HepG2 (cell line): ENCODE data around the gene RPH3AL. TPM values are rescaled to one million over a fixed set of nuclear protein-coding genes. Genes with fewer than 3 reads are reported as not detected.
A peak's percentile ranks its signal among the peaks of the same experiment; 100 is the strongest.

Experiments
- ATF4 ChIP-seq, 2 experiments: fragments of 450-650 bp in 1 of 2; sonication (generic) in 1 of 2; formaldehyde crosslinking; IDR thresholded peaks; 2 replicates each; pipeline versions ENCODE4 v1.5.0 to v1.8.0; 2020 to 2022; ENCODE audit warnings: mild to moderate bottlenecking in 1 of 2, missing genetic modification reagents in 1 of 2
- CBX2 ChIP-seq, 2 experiments: fragments of 200-600 bp in 1 of 2; sonication (generic); formaldehyde crosslinking in 1 of 2; IDR thresholded peaks; 2 replicates each; pipeline versions ENCODE4 v1.7.0 to v1.8.1; 2018 to 2022; ENCODE audit warnings: low read depth in 2 of 2, low read length in 1 of 2, mild to moderate bottlenecking in 1 of 2, missing genetic modification reagents in 1 of 2
- ELF1 ChIP-seq: sonication (generic); formaldehyde crosslinking; IDR thresholded peaks from 2 replicates; pipeline ENCODE4 v1.4.0; 2020; ENCODE audit warnings: missing genetic modification reagents
- GLI4 ChIP-seq: sonication (generic); formaldehyde crosslinking; IDR thresholded peaks from 2 replicates; pipeline ENCODE4 v1.5.1; 2020; ENCODE audit warnings: missing genetic modification reagents, mild to moderate bottlenecking, moderate library complexity, borderline replicate concordance
- HBP1 ChIP-seq: IDR thresholded peaks from 2 replicates; pipeline ENCODE4 v1.6.1; 2016; ENCODE audit warnings: low read depth, control low read depth
- NCOA2 ChIP-seq: sonication (generic); formaldehyde crosslinking; IDR thresholded peaks from 2 replicates; pipeline ENCODE4 v1.8.0; 2022; ENCODE audit warnings: inconsistent platforms
- TFAP4 ChIP-seq: sonication (generic); IDR thresholded peaks from 2 replicates; pipeline ENCODE4 v1.6.1; 2016; ENCODE audit warnings: low read depth, borderline replicate concordance
- ZBTB33 ChIP-seq: sonication (generic); formaldehyde crosslinking; IDR thresholded peaks from 2 replicates; pipeline ENCODE4 v1.4.0; 2020; ENCODE audit warnings: missing genetic modification reagents
- ZNF143 ChIP-seq: sonication (generic); formaldehyde crosslinking; IDR thresholded peaks from 2 replicates; pipeline ENCODE4 v1.4.0; 2020; ENCODE audit warnings: missing genetic modification reagents
- ZNF224 ChIP-seq: sonication (generic); formaldehyde crosslinking; IDR thresholded peaks from 2 replicates; pipeline ENCODE4 v1.5.0; 2020; ENCODE audit warnings: mild to moderate bottlenecking, missing genetic modification reagents
- ZNF3 ChIP-seq: IDR thresholded peaks from 2 replicates; pipeline ENCODE4 v1.7.0; 2017; ENCODE audit warnings: inconsistent platforms
- ZNF331 ChIP-seq: sonication (generic); formaldehyde crosslinking; IDR thresholded peaks from 2 replicates; pipeline ENCODE4 v1.4.0; 2020; ENCODE audit warnings: missing genetic modification reagents
- ZNF367 ChIP-seq: sonication (generic); formaldehyde crosslinking; IDR thresholded peaks from 2 replicates; pipeline ENCODE4 v1.4.0; 2020; ENCODE audit warnings: missing genetic modification reagents, borderline replicate concordance
- polyA plus RNA-seq, 8 experiments: library from polyadenylated mRNA; depleted of rRNA in 3 of 8; stranded (reverse) in 7 of 8; unstranded in 1 of 8; fragments of >200 nt; fragmentation: Illumina TruSeq in 4 of 8; extraction: Trizol in 4 of 8; gene quantifications; 2 replicates each; pipeline versions ENCODE4 v1.2.1 to v1.2.3, GENCODE V29; 2011 to 2016; ENCODE audit warnings: low read depth in 4 of 8, missing spikeins in 1 of 8, mixed read lengths in 1 of 8; ENCODE audit not compliant: insufficient read depth in 1 of 8
- total RNA-seq, 5 experiments: library from RNA; depleted of rRNA; stranded (reverse); fragments of >200 nt; fragmentation: Illumina TruSeq; extraction: Trizol; gene quantifications; 2 replicates each; pipeline ENCODE4 v1.2.3, GENCODE V29; 2016; ENCODE audit warnings: low read depth in 1 of 5
- TF ChIP-seq, protein P1 (sequence below): sonication (generic); formaldehyde crosslinking; IDR thresholded peaks from 2 replicates; pipeline ENCODE4 v1.5.1; 2020; ENCODE audit warnings: mild to moderate bottlenecking, missing genetic modification reagents, moderate library complexity
- TF ChIP-seq, protein P2 (sequence below): sonication (generic); formaldehyde crosslinking; IDR thresholded peaks from 2 replicates; pipeline ENCODE4 v1.4.0; 2020; ENCODE audit warnings: missing genetic modification reagents, mild to moderate bottlenecking, borderline replicate concordance

RPH3AL gene
- total and polyA plus RNA-seq, 2 of the 13 experiments (the other 11 are each of a cell fraction or from before 2014, with no cell fraction given), result 7.8 to 16.4 TPM

GRCh38 chr17:182050-182751 lies 170.4 kb downstream of the RPH3AL start (continued):
- TF ChIP-seq HBP1 (CRISPR knock-in tag) (no peak), ATF4 (CRISPR knock-in tag; IDR thresholded peaks at IDR 0.05) (peak in 1 of 2 experiments; percentile 98; a peak in 2 of 4 replicates), ZNF143 (peak; percentile 29; the same call in 1 of the 2 replicates), GLI4 (CRISPR knock-in tag) (no peak), ZNF3 (no peak), CBX2 (IDR thresholded peaks at IDR 0.05; ENCODE audit: low read depth, low read length) (no peak), CBX2 (CRISPR knock-in tag; IDR thresholded peaks at IDR 0.05; ENCODE audit: low read depth) (no peak), ZNF367 (CRISPR knock-in tag) (no peak), ZNF224 (no peak), ZNF331 (CRISPR knock-in tag) (no peak), NCOA2 (CRISPR knock-in tag) (no peak), ELF1 (CRISPR knock-in tag) (no peak), TFAP4 (no peak), ZBTB33 (CRISPR knock-in tag) (peak; percentile 22; the same call in 1 of the 2 replicates)
- TF ChIP-seq, protein P1, sequence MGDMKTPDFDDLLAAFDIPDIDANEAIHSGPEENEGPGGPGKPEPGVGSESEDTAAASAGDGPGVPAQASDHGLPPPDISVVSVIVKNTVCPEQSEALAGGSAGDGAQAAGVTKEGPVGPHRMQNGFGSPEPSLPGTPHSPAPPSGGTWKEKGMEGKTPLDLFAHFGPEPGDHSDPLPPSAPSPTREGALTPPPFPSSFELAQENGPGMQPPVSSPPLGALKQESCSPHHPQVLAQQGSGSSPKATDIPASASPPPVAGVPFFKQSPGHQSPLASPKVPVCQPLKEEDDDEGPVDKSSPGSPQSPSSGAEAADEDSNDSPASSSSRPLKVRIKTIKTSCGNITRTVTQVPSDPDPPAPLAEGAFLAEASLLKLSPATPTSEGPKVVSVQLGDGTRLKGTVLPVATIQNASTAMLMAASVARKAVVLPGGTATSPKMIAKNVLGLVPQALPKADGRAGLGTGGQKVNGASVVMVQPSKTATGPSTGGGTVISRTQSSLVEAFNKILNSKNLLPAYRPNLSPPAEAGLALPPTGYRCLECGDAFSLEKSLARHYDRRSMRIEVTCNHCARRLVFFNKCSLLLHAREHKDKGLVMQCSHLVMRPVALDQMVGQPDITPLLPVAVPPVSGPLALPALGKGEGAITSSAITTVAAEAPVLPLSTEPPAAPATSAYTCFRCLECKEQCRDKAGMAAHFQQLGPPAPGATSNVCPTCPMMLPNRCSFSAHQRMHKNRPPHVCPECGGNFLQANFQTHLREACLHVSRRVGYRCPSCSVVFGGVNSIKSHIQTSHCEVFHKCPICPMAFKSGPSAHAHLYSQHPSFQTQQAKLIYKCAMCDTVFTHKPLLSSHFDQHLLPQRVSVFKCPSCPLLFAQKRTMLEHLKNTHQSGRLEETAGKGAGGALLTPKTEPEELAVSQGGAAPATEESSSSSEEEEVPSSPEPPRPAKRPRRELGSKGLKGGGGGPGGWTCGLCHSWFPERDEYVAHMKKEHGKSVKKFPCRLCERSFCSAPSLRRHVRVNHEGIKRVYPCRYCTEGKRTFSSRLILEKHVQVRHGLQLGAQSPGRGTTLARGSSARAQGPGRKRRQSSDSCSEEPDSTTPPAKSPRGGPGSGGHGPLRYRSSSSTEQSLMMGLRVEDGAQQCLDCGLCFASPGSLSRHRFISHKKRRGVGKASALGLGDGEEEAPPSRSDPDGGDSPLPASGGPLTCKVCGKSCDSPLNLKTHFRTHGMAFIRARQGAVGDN, result peak; percentile 58
- TF ChIP-seq, protein P2, sequence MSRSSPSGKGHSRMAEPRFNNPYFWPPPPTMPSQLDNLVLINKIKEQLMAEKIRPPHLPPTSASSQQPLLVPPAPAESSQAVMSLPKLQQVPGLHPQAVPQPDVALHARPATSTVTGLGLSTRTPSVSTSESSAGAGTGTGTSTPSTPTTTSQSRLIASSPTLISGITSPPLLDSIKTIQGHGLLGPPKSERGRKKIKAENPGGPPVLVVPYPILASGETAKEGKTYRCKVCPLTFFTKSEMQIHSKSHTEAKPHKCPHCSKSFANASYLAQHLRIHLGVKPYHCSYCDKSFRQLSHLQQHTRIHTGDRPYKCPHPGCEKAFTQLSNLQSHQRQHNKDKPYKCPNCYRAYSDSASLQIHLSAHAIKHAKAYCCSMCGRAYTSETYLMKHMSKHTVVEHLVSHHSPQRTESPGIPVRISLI (CRISPR knock-in tag), result no peak
